ENCODE results near the gene FNDC8. TPM values are rescaled to one million over a fixed set of nuclear protein-coding genes. Genes with fewer than 3 reads are reported as not detected.

Gene FNDC8
- total and polyA plus RNA-seq, 10 donors, result 0.10 TPM; not detected in 9

DNA sequence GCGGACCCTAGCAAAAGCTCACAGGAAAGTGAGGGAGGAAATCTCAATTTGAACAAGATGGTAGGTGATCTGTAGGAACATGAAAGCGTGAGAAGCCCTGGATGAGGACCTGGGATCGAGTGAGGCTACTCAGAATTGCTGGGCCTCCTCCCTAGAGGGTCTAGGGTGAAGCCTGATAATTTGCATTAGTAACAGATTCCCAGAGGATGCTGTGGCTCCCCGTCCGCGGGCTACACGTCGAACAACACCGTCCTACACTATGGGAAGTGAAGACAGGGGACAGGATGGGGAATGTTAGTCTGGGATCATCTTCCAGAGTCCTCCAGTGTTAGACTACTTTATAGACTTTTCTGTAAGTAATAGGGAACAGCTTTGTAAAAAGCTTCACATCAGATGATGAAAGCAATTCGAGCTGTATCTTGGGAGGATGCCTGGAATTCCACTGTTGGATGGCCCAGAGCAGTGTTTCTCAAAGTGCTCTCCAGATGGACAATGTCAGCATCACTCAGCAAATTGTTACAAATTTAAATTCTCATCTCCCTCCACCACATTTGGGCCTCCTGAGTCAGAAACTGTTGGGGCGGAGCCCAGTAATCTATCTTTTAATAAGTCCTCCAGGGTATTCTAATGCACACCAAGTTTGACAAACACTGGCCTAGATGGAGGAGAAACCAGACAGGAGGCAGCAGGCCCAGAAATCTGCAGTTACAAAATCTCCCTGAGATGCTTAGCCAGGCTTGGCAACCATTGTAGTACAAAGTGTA, 6.5 kb downstream of the FNDC8 start:
- intact Hi-C loops (cut with DNase I; ENCODE audit: low total_unique reads), result no loop called here
- Histone ChIP-seq H3K4me3 (no peak overlapping the region), H3K4me1 (no peaks in the 10 kb centered on the region), H3K27ac (no peak overlapping the region), H3K27me3 (replicated peaks in 1 of 7) (no peaks in the 10 kb centered on the region), H3K9me3 (no peaks in the 10 kb centered on the region), H3K36me3 (peaks cover 0 to 30% (median 20%) of the 10 kb centered on the region in 6 donors)
- TF ChIP-seq, protein P1, sequence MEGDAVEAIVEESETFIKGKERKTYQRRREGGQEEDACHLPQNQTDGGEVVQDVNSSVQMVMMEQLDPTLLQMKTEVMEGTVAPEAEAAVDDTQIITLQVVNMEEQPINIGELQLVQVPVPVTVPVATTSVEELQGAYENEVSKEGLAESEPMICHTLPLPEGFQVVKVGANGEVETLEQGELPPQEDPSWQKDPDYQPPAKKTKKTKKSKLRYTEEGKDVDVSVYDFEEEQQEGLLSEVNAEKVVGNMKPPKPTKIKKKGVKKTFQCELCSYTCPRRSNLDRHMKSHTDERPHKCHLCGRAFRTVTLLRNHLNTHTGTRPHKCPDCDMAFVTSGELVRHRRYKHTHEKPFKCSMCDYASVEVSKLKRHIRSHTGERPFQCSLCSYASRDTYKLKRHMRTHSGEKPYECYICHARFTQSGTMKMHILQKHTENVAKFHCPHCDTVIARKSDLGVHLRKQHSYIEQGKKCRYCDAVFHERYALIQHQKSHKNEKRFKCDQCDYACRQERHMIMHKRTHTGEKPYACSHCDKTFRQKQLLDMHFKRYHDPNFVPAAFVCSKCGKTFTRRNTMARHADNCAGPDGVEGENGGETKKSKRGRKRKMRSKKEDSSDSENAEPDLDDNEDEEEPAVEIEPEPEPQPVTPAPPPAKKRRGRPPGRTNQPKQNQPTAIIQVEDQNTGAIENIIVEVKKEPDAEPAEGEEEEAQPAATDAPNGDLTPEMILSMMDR (IDR thresholded peaks at IDR 0.05 in 8 of 11, conservative IDR thresholded peaks at IDR 0.05 in 3 of 11), result no peak
- TF ChIP-seq POLR2A (IDR thresholded peaks at IDR 0.05) (no peak), POLR2AphosphoS5 (IDR thresholded peaks at IDR 0.05) (no peak)
- no peak for DNase-seq
- WGBS, 5 donors, result 77 to 92% (median 89%) methylated on average over 11 of the region's 11 CpGs

DNA sequence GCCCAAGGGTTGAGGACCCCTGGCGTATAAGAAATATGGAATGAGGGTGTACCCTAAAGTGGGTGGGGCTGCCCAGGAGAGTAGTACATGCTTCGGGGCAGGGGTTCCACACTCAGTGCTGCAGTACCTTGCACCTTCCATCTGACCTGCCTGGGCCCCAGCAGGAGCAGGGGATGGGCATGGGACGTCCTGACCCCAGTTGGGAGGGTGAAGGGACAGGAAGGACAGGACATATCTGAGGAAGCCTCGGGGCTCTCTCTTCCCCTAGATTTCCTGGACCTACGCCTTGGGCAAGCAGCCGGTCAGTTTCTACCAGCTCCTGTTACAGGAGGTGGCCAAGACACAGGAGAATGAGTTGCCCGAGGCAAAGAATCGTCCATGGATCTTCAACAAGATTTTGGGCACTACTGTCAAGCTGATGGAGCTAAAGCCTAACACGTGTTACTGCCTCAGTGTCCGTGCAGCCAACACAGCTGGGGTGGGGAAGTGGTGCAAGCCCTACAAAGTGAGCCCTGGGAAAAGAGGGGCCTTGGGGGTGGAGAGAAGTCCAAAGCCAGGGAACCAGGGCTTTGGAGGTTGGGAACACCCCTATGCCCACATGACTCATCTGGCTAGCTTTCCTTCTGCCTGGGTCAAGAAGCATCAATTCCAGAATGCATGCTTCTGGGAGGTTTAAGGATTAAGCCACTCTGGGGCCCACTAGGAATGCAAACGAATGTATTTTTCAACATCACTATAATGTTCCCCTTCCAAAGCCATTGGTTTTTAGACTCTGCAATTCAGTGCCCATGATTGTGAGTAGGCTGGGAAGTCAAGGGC, 7.9 kb downstream of the FNDC8 start:
- H3K36me3 ChIP-seq, result peaks cover 0 to 44% (median 34%) of the 10 kb centered on the region in 6 donors
- no peaks in the 10 kb centered on the region for H3K9me3 ChIP-seq
- no peak for DNase-seq
- WGBS, 5 donors, result 77 to 87% (median 79%) methylated on average over 10 to 11 of the region's 11 CpGs
- no peaks in the 10 kb centered on the region for H3K27me3 ChIP-seq (replicated peaks in 1 of 7)
- no peak overlapping the region for H3K27ac ChIP-seq
- no peak overlapping the region for H3K4me3 ChIP-seq
- H3K4me1 ChIP-seq, result no peaks in the 10 kb centered on the region
- TF ChIP-seq, protein P1 (IDR thresholded peaks at IDR 0.05 in 8 of 11, conservative IDR thresholded peaks at IDR 0.05 in 3 of 11), result no peak
- TF ChIP-seq POLR2AphosphoS5 (IDR thresholded peaks at IDR 0.05) (no peak), POLR2A (IDR thresholded peaks at IDR 0.05) (no peak)
- intact Hi-C loops (cut with DNase I; ENCODE audit: low total_unique reads), result no loop called here

DNA sequence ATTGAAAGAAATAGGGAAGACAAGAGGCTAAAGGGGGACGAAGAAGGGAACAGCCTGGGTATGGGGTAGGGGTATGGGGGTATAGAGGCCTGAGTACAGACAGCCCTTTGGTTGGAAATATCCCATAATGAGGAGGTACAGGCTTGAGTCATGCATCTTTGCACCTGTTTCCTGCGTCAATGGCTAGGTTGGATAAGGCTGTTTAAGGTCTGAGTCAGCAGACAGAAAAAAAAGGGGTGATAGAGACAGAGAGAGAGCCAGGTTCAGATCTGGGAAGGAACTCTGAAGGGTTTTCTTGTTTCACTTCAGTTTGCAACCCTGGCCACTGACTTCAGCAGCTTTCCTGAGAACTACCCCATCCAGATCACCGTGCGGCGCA, 8.5 kb downstream of the FNDC8 start:
- no peak for DNase-seq
- Histone ChIP-seq H3K27me3 (replicated peaks in 1 of 7) (no peaks in the 10 kb centered on the region), H3K4me3 (no peak overlapping the region), H3K4me1 (no peaks in the 10 kb centered on the region), H3K9me3 (no peaks in the 10 kb centered on the region), H3K36me3 (peaks cover under 1 to 50% (median 40%) of the 10 kb centered on the region in 6 donors), H3K27ac (no peak overlapping the region)
- 83 to 92% (median 85%) methylated on average over 5 of the region's 5 CpGs for WGBS, 5 donors
- TF ChIP-seq POLR2AphosphoS5 (IDR thresholded peaks at IDR 0.05) (no peak), POLR2A (IDR thresholded peaks at IDR 0.05) (no peak)
- TF ChIP-seq, protein P1 (IDR thresholded peaks at IDR 0.05 in 8 of 11, conservative IDR thresholded peaks at IDR 0.05 in 3 of 11), result no peak
- intact Hi-C loops (cut with DNase I; ENCODE audit: low total_unique reads), result no loop called here

DNA sequence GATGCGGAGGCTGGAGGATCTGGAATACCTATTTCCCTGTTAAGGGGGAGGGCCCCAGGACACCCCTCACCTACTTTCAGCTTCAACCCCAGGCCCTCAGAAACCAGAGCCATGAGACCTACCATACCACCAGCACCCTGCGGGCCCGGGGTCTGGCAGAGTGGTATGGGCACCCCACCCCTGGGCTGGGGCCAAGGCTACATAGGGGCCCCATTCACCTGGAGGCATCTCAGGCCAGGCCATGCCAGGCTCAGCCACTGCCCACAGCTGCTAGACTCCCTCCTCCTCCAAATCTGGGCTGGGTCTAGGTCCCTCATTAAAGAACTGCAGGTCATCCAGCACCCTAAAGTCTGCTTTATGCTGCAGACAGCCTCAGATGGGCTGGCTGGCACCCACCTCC, 9.0 kb downstream of the FNDC8 start:
- Histone ChIP-seq H3K4me1 (no peaks in the 10 kb centered on the region), H3K27me3 (replicated peaks in 1 of 7) (no peaks in the 10 kb centered on the region), H3K36me3 (peaks cover 3 to 54% (median 44%) of the 10 kb centered on the region in 6 donors), H3K4me3 (no peak overlapping the region), H3K27ac (no peak overlapping the region), H3K9me3 (no peaks in the 10 kb centered on the region)
- 83 to 98% (median 96%) methylated on average over 1 to 3 of the region's 3 CpGs for WGBS, 5 donors
- DNase-seq, result no peak
- TF ChIP-seq, protein P1 (IDR thresholded peaks at IDR 0.05 in 8 of 11, conservative IDR thresholded peaks at IDR 0.05 in 3 of 11), result no peak
- TF ChIP-seq POLR2AphosphoS5 (IDR thresholded peaks at IDR 0.05) (no peak), POLR2A (IDR thresholded peaks at IDR 0.05) (no peak)
- intact Hi-C loops (cut with DNase I; ENCODE audit: low total_unique reads), result no loop called here

All from spleen (tissue), 11 donors.